HepG2 (cell line): Measurements from ENCODE around the gene SWI5. TPM values are rescaled to one million over a fixed set of nuclear protein-coding genes. Genes with fewer than 3 reads are reported as not detected.
A peak's percentile ranks its signal among the peaks of the same experiment; 100 is the strongest.

ENCODE experiments used
- GATAD1 ChIP-seq: IDR thresholded peaks from 2 replicates; pipeline ENCODE4 v1.6.1; 2016; ENCODE audit warnings: missing genetic modification reagents, missing compliant biosample characterization
- KLF16 ChIP-seq, 2 experiments: sonication (generic) in 1 of 2; formaldehyde crosslinking in 1 of 2; IDR thresholded peaks; 2 replicates each; pipeline versions ENCODE4 v1.6.1 to v1.8.0; 2016 to 2023; ENCODE audit warnings: missing genetic modification reagents in 2 of 2, missing compliant biosample characterization in 1 of 2
- KMT2B ChIP-seq: IDR thresholded peaks from 2 replicates; pipeline ENCODE4 v1.6.1; 2016; ENCODE audit warnings: missing genetic modification reagents, missing compliant biosample characterization
- MEIS2 ChIP-seq: sonication (generic); formaldehyde crosslinking; IDR thresholded peaks from 2 replicates; pipeline ENCODE4 v1.9.0; 2021; ENCODE audit warnings: mild to moderate bottlenecking, missing genetic modification reagents
- MYC ChIP-seq: sonication (generic); formaldehyde crosslinking; IDR thresholded peaks from 2 replicates; pipeline ENCODE4 v1.9.0; 2021; ENCODE audit warnings: missing genetic modification reagents, borderline replicate concordance
- NONO ChIP-seq, 2 experiments: fragments of 450-650 bp in 1 of 2; sonication (generic) in 1 of 2; formaldehyde crosslinking in 1 of 2; IDR thresholded peaks in 1 of 2; conservative IDR thresholded peaks in 1 of 2; 2 replicates each; pipeline versions ENCODE4 v1.6.1 to v1.8.0; 2017 to 2022; ENCODE audit warnings: mild to moderate bottlenecking in 1 of 2, missing genetic modification reagents in 1 of 2, moderate library complexity in 1 of 2
- REXO4 ChIP-seq: sonication (generic); formaldehyde crosslinking; IDR thresholded peaks from 2 replicates; pipeline ENCODE4 v1.8.0; 2022; ENCODE audit warnings: missing genetic modification reagents, mild to moderate bottlenecking, borderline replicate concordance
- SNAPC2 ChIP-seq: sonication (generic); formaldehyde crosslinking; IDR thresholded peaks from 2 replicates; pipeline ENCODE4 v1.8.1; 2022; ENCODE audit warnings: mild to moderate bottlenecking, missing genetic modification reagents
- TAF1 ChIP-seq: sonication (generic); formaldehyde crosslinking; IDR thresholded peaks from 2 replicates; pipeline ENCODE4 v1.4.0; 2020; ENCODE audit warnings: missing genetic modification reagents
- TEAD3 ChIP-seq: optimal IDR thresholded peaks from 2 replicates; pipeline ENCODE3; 2016; ENCODE audit warnings: borderline replicate concordance
- ZBTB7A ChIP-seq: sonication (generic); formaldehyde crosslinking; IDR thresholded peaks from 2 replicates; pipeline ENCODE4 v1.8.0; 2022; ENCODE audit warnings: mild to moderate bottlenecking, missing genetic modification reagents
- ZNF607 ChIP-seq: sonication (generic); formaldehyde crosslinking; IDR thresholded peaks from 2 replicates; pipeline ENCODE4 v1.5.1; 2020; ENCODE audit warnings: missing genetic modification reagents, mild to moderate bottlenecking, borderline replicate concordance
- ZNF674 ChIP-seq: sonication (generic); formaldehyde crosslinking; IDR thresholded peaks from 2 replicates; pipeline ENCODE4 v1.5.0; 2020; ENCODE audit warnings: low read depth, mild to moderate bottlenecking, missing genetic modification reagents
- ZNF713 ChIP-seq: sonication (generic); formaldehyde crosslinking; IDR thresholded peaks from 2 replicates; pipeline ENCODE4 v1.4.0; 2020; ENCODE audit warnings: mild to moderate bottlenecking, missing genetic modification reagents
- ZNF777 ChIP-seq: sonication (generic); formaldehyde crosslinking; IDR thresholded peaks from 2 replicates; pipeline ENCODE4 v1.4.0; 2020; ENCODE audit warnings: missing genetic modification reagents
- ZSCAN22 ChIP-seq: sonication (generic); formaldehyde crosslinking; IDR thresholded peaks from 2 replicates; pipeline ENCODE4 v1.4.0; 2020; ENCODE audit warnings: mild to moderate bottlenecking, missing genetic modification reagents
- polyA plus RNA-seq, 8 experiments: library from polyadenylated mRNA; depleted of rRNA in 3 of 8; stranded (reverse) in 7 of 8; unstranded in 1 of 8; fragments of >200 nt; fragmentation: Illumina TruSeq in 4 of 8; extraction: Trizol in 4 of 8; gene quantifications; 2 replicates each; pipeline versions ENCODE4 v1.2.1 to v1.2.3, GENCODE V29; 2011 to 2016; ENCODE audit warnings: low read depth in 4 of 8, missing spikeins in 1 of 8, mixed read lengths in 1 of 8; ENCODE audit not compliant: insufficient read depth in 1 of 8
- total RNA-seq, 5 experiments: library from RNA; depleted of rRNA; stranded (reverse); fragments of >200 nt; fragmentation: Illumina TruSeq; extraction: Trizol; gene quantifications; 2 replicates each; pipeline ENCODE4 v1.2.3, GENCODE V29; 2016; ENCODE audit warnings: low read depth in 1 of 5
- TF ChIP-seq, protein P1 (sequence below): sonication (generic); formaldehyde crosslinking; IDR thresholded peaks from 2 replicates; pipeline ENCODE4 v1.4.0; 2020; ENCODE audit warnings: missing genetic modification reagents
- TF ChIP-seq, protein P2 (sequence below): sonication (generic); formaldehyde crosslinking; IDR thresholded peaks from 2 replicates; pipeline ENCODE4 v1.5.0; 2020; ENCODE audit warnings: mild to moderate bottlenecking, missing genetic modification reagents
- TF ChIP-seq, protein P3 (sequence below): IDR thresholded peaks from 2 replicates; pipeline ENCODE4 v1.6.1; 2016; ENCODE audit warnings: control low read depth
- TF ChIP-seq, protein P4 (sequence below): sonication (generic); formaldehyde crosslinking; IDR thresholded peaks from 2 replicates; pipeline ENCODE4 v1.8.1; 2023; ENCODE audit warnings: mild to moderate bottlenecking, missing genetic modification reagents
- TF ChIP-seq, protein P5 (sequence below): sonication (generic); formaldehyde crosslinking; IDR thresholded peaks from 2 replicates; pipeline ENCODE4 v1.8.1; 2023; ENCODE audit warnings: missing genetic modification reagents, mild to moderate bottlenecking, borderline replicate concordance

SWI5 gene
- total and polyA plus RNA-seq, 2 of the 13 experiments (the other 11 are each of a cell fraction or from before 2014, with no cell fraction given): 39.2 to 41.0 TPM

DNA sequence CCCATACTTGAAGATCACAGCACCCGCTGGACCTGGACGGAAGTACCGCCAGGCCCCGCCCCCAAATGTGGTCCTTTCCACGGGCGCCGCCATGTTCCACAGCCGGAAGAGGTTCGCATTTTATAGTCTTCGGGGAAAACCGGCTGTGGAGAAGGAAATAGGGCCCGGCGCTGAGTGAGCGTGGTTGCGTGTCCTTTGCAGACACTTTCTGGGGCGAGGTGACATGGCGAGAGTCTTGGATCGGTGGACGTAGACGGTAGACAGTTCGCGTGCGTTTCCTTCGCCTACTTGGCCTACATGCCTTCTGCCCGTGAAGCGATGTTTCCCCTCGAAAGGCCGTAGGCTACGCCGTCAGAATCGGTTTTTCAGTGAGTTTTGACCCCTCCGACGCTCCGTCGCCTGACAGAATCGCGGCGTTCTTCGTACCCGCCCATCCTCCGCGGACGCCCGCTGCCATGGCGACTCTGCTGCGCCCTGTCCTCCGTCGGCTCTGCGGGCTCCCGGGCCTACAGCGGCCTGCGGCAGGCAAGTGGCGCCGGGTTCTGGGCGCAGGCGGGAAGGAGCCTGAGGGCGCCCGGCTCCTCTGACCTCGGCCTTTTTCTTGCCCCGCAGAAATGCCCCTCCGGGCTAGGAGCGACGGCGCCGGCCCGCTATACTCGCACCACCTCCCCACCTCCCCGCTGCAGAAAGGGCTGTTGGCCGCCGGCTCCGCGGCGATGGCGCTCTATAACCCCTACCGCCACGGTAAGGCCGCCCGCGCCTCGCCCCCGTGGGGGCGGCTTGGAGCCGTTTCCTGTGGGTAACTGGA lies 46.5 kb downstream of the SWI5 start, which contains the start of the genes COQ4 and TRUB2 (continued):
- TF ChIP-seq REXO4 (CRISPR knock-in tag): no peak
- TF ChIP-seq, protein P1, sequence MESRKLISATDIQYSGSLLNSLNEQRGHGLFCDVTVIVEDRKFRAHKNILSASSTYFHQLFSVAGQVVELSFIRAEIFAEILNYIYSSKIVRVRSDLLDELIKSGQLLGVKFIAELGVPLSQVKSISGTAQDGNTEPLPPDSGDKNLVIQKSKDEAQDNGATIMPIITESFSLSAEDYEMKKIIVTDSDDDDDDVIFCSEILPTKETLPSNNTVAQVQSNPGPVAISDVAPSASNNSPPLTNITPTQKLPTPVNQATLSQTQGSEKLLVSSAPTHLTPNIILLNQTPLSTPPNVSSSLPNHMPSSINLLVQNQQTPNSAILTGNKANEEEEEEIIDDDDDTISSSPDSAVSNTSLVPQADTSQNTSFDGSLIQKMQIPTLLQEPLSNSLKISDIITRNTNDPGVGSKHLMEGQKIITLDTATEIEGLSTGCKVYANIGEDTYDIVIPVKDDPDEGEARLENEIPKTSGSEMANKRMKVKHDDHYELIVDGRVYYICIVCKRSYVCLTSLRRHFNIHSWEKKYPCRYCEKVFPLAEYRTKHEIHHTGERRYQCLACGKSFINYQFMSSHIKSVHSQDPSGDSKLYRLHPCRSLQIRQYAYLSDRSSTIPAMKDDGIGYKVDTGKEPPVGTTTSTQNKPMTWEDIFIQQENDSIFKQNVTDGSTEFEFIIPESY (CRISPR knock-in tag): peak; percentile 48; the same call in 1 of the 2 replicates
- peak; percentile 84 for TF ChIP-seq KMT2B (CRISPR knock-in tag)
- TF ChIP-seq SNAPC2 (CRISPR knock-in tag): no peak
- TF ChIP-seq MEIS2: peak; percentile 22; the same call in 1 of the 2 replicates
- TF ChIP-seq TAF1: peak; percentile 77
- peak; percentile 92 for TF ChIP-seq ZNF607 (CRISPR knock-in tag)
- no peak for TF ChIP-seq ZSCAN22
- no peak for TF ChIP-seq NONO (IDR thresholded peaks at IDR 0.05)
- TF ChIP-seq NONO (CRISPR knock-in tag; conservative IDR thresholded peaks at IDR 0.05): peak; percentile 84; the same call in 1 of the 2 replicates
- TF ChIP-seq TEAD3 (CRISPR knock-in tag): peak; percentile 50
- no peak for TF ChIP-seq ZNF674
- peak; percentile 64 for TF ChIP-seq ZNF777
- TF ChIP-seq ZNF713 (CRISPR knock-in tag): peak; percentile 52; the same call in 1 of the 2 replicates
- TF ChIP-seq, protein P2, sequence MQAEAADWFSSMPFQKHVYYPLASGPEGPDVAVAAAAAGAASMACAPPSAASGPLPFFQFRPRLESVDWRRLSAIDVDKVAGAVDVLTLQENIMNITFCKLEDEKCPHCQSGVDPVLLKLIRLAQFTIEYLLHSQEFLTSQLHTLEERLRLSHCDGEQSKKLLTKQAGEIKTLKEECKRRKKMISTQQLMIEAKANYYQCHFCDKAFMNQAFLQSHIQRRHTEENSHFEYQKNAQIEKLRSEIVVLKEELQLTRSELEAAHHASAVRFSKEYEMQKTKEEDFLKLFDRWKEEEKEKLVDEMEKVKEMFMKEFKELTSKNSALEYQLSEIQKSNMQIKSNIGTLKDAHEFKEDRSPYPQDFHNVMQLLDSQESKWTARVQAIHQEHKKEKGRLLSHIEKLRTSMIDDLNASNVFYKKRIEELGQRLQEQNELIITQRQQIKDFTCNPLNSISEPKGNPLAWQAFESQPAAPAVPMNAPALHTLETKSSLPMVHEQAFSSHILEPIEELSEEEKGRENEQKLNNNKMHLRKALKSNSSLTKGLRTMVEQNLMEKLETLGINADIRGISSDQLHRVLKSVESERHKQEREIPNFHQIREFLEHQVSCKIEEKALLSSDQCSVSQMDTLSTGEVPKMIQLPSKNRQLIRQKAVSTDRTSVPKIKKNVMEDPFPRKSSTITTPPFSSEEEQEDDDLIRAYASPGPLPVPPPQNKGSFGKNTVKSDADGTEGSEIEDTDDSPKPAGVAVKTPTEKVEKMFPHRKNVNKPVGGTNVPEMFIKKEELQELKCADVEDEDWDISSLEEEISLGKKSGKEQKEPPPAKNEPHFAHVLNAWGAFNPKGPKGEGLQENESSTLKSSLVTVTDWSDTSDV (CRISPR knock-in tag): no peak
- TF ChIP-seq KLF16 (CRISPR knock-in tag; IDR thresholded peaks at IDR 0.05): peak in 1 of 2 experiments; percentile 87; a peak in 2 of 4 replicates
- TF ChIP-seq, protein P3, sequence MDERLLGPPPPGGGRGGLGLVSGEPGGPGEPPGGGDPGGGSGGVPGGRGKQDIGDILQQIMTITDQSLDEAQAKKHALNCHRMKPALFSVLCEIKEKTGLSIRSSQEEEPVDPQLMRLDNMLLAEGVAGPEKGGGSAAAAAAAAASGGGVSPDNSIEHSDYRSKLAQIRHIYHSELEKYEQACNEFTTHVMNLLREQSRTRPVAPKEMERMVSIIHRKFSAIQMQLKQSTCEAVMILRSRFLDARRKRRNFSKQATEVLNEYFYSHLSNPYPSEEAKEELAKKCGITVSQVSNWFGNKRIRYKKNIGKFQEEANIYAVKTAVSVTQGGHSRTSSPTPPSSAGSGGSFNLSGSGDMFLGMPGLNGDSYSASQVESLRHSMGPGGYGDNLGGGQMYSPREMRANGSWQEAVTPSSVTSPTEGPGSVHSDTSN: no peak
- peak; percentile 53; the same call in 1 of the 2 replicates for TF ChIP-seq ZBTB7A (CRISPR knock-in tag)
- TF ChIP-seq, protein P4, sequence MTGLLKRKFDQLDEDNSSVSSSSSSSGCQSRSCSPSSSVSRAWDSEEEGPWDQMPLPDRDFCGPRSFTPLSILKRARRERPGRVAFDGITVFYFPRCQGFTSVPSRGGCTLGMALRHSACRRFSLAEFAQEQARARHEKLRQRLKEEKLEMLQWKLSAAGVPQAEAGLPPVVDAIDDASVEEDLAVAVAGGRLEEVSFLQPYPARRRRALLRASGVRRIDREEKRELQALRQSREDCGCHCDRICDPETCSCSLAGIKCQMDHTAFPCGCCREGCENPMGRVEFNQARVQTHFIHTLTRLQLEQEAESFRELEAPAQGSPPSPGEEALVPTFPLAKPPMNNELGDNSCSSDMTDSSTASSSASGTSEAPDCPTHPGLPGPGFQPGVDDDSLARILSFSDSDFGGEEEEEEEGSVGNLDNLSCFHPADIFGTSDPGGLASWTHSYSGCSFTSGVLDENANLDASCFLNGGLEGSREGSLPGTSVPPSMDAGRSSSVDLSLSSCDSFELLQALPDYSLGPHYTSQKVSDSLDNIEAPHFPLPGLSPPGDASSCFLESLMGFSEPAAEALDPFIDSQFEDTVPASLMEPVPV (CRISPR knock-in tag): no peak
- TF ChIP-seq GATAD1: peak; percentile 98
- TF ChIP-seq MYC (CRISPR knock-in tag): peak; percentile 97
- TF ChIP-seq, protein P5, sequence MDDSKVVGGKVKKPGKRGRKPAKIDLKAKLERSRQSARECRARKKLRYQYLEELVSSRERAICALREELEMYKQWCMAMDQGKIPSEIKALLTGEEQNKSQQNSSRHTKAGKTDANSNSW (CRISPR knock-in tag): peak; percentile 84; the same call in 1 of the 2 replicates
